ENCODE measurements around the gene MAD1L1. TPM values are rescaled to one million over a fixed set of nuclear protein-coding genes. Genes with fewer than 3 reads are reported as not detected.

The MAD1L1 gene
- total RNA-seq, 1 experiment from 2014 or later = 38.5 TPM

- H3K79me2 ChIP-seq (ENCODE audit: insufficient read depth, low read length) = no peaks in the 10 kb centered on the region
- H2AFZ ChIP-seq (ENCODE audit: low read depth, low read length, poor library complexity, severe bottlenecking) = no peak overlapping the region
- H3K9me3 ChIP-seq (ENCODE audit: control insufficient read depth in 1 of 2, insufficient read depth in 1 of 2, low read depth in 1 of 2, low read length in 2 of 2) = no peaks in the 10 kb centered on the region
- ATAC-seq (no peak), DNase-seq (ENCODE audit: low read depth, low spot score) (no peak)
- ChIA-PET CTCF (no interaction called here), POLR2A (no interaction called here), RAD21 (ENCODE audit: low non-redundant PET in 1 of 2, low total read pairs in 2 of 2, uncharacterized antibody in 2 of 2, unreplicated experiment in 2 of 2) (no interaction called here)
- H4K20me1 ChIP-seq (ENCODE audit: insufficient read depth) = no peaks in the 10 kb centered on the region
- intact Hi-C loops (cut with micrococcal nuclease) = no loop called here
- no peak overlapping the region for H3K4me3 ChIP-seq (replicated peaks in 1 of 2; ENCODE audit: low read depth in 1 of 2, low read length in 2 of 2)
- TF ChIP-seq EGR1 (IDR thresholded peaks at IDR 0.05; ENCODE audit: low read depth) (no peak), POLR2AphosphoS5 (IDR thresholded peaks at IDR 0.05; ENCODE audit: low read depth, low read length) (no peak)
- H3K4me2 ChIP-seq (ENCODE audit: low read length) = no peak overlapping the region
- no peaks in the 10 kb centered on the region for H3K9me2 ChIP-seq (ENCODE audit: insufficient read depth)
- H3K9ac ChIP-seq (ENCODE audit: low read length) = no peak overlapping the region
- BruUV-seq (replicated peaks) = no TSS peak
- no peak overlapping the region for H3K27ac ChIP-seq (ENCODE audit: low read depth, low read length)
- no peaks in the 10 kb centered on the region for H3K4me1 ChIP-seq (ENCODE audit: control insufficient read depth in 1 of 2, insufficient read depth in 2 of 2, low read length in 2 of 2)
- no peaks in the 10 kb centered on the region for H3K27me3 ChIP-seq (ENCODE audit: insufficient read depth, low read length)
- no peaks in the 10 kb centered on the region for H3K36me3 ChIP-seq (ENCODE audit: control insufficient read depth in 1 of 2, insufficient read depth in 2 of 2, low read length in 2 of 2)
These were observed 424.7 kb downstream of the MAD1L1 start for GRCh38 chr7:1807821-1808600.

GRCh38 chr7:1806354-1806753 is 426.4 kb downstream of the MAD1L1 start:
- Histone ChIP-seq H3K36me3 (ENCODE audit: control insufficient read depth in 1 of 2, insufficient read depth in 2 of 2, low read length in 2 of 2) (no peaks in the 10 kb centered on the region), H2AFZ (ENCODE audit: low read depth, low read length, poor library complexity, severe bottlenecking) (no peak overlapping the region), H3K9me3 (ENCODE audit: control insufficient read depth in 1 of 2, insufficient read depth in 1 of 2, low read depth in 1 of 2, low read length in 2 of 2) (no peaks in the 10 kb centered on the region), H3K27me3 (ENCODE audit: insufficient read depth, low read length) (no peaks in the 10 kb centered on the region), H3K4me2 (ENCODE audit: low read length) (no peak overlapping the region), H3K4me1 (ENCODE audit: control insufficient read depth in 1 of 2, insufficient read depth in 2 of 2, low read length in 2 of 2) (no peaks in the 10 kb centered on the region), H3K4me3 (replicated peaks in 1 of 2; ENCODE audit: low read depth in 1 of 2, low read length in 2 of 2) (no peak overlapping the region), H3K9me2 (ENCODE audit: insufficient read depth) (no peaks in the 10 kb centered on the region), H3K27ac (ENCODE audit: low read depth, low read length) (no peak overlapping the region), H3K79me2 (ENCODE audit: insufficient read depth, low read length) (no peaks in the 10 kb centered on the region), H4K20me1 (ENCODE audit: insufficient read depth) (no peaks in the 10 kb centered on the region), H3K9ac (ENCODE audit: low read length) (no peak overlapping the region)
- intact Hi-C loops (cut with micrococcal nuclease) = no loop called here
- TF ChIP-seq ZFX (IDR thresholded peaks at IDR 0.05) (no peak), YY1 (IDR thresholded peaks at IDR 0.05; ENCODE audit: extremely low read depth, insufficient replicate concordance, low read depth, low read length) (no peak), MAX (IDR thresholded peaks at IDR 0.05) (no peak), EZH2 (IDR thresholded peaks at IDR 0.05) (no peak), REST (IDR thresholded peaks at IDR 0.05; ENCODE audit: low read depth) (no peak), ZBTB33 (IDR thresholded peaks at IDR 0.05; ENCODE audit: extremely low read depth, insufficient replicate concordance, low read length) (no peak), SIN3A (IDR thresholded peaks at IDR 0.05; ENCODE audit: low read depth) (no peak), POLR2A (IDR thresholded peaks at IDR 0.05; ENCODE audit: borderline replicate concordance, extremely low read depth, insufficient read depth, insufficient read length) (no peak), SP1 (IDR thresholded peaks at IDR 0.05; ENCODE audit: low read depth) (no peak), SRF (IDR thresholded peaks at IDR 0.05; ENCODE audit: low read depth) (no peak), CEBPB (IDR thresholded peaks at IDR 0.05; ENCODE audit: low read depth) (no peak), RAD21 (IDR thresholded peaks at IDR 0.05; ENCODE audit: low read depth) (no peak)
- ChIA-PET POLR2A (no interaction called here), CTCF (no interaction called here), RAD21 (ENCODE audit: low non-redundant PET in 1 of 2, low total read pairs in 2 of 2, uncharacterized antibody in 2 of 2, unreplicated experiment in 2 of 2) (no interaction called here)
- ATAC-seq (no peak), DNase-seq (ENCODE audit: low read depth, low spot score) (no peak)
- BruUV-seq (replicated peaks) = no TSS peak
